Fibroblast of lung (primary cell): ENCODE data around the gene TTC23.

Source experiments
- CTCF ChIP-seq, 2 donors: IDR thresholded peaks in 1 of 2; conservative IDR thresholded peaks in 1 of 2; 1 replicate in 1 of 2; 2 replicates in 1 of 2; pipeline ENCODE4 v1.5.1; 2011 to 2012; ENCODE audit warnings: low read length in 2 of 2, control low read depth in 1 of 2, inconsistent platforms in 1 of 2, low read depth in 1 of 2, mild to moderate bottlenecking in 1 of 2
- EZH2 ChIP-seq: IDR thresholded peaks from 2 replicates; pipeline ENCODE4 v1.5.1; 2012; ENCODE audit warnings: low read length, control low read depth, mild to moderate bottlenecking; ENCODE audit errors: missing control alignments

- TF ChIP-seq EZH2 (no peak), CTCF (conservative IDR thresholded peaks at IDR 0.05 in 1 of 2, IDR thresholded peaks at IDR 0.05 in 1 of 2; ENCODE audit: low read depth in 1 of 2, low read length in 2 of 2) (no peak)
These were observed 134.7 kb downstream of the TTC23 start for GRCh38 chr15:99114511-99115299.
